Osteoblast (primary cell): ENCODE measurements around the gene EHBP1. TPM values are rescaled to one million over a fixed set of nuclear protein-coding genes. Genes with fewer than 3 reads are reported as not detected.

Source experiments
- DNase-seq: peaks from one replicate; pipeline ENCODE4 v3.0.0; 2011; ENCODE audit warnings: low spot score, mixed read lengths; ENCODE audit not compliant: insufficient read length; ENCODE audit errors: missing footprints
- H2AFZ ChIP-seq: 2 replicates; pipeline ENCODE4 v1.6.0; 2011; ENCODE audit warnings: mild to moderate bottlenecking, low read length
- H3K27ac ChIP-seq: 2 replicates; pipeline ENCODE4 v1.5.1; 2011; ENCODE audit warnings: mild to moderate bottlenecking, low read depth, low read length, moderate library complexity
- H3K27me3 ChIP-seq: 2 replicates; pipeline ENCODE4 v1.6.0; 2012; ENCODE audit warnings: mild to moderate bottlenecking, control low read depth, inconsistent platforms, low read length, moderate library complexity; ENCODE audit not compliant: insufficient read depth
- H3K36me3 ChIP-seq: 2 replicates; pipeline ENCODE4 v1.5.1; 2011; ENCODE audit warnings: mild to moderate bottlenecking, low read length, control low read depth, moderate library complexity; ENCODE audit not compliant: insufficient read depth
- H3K4me1 ChIP-seq: 2 replicates; pipeline ENCODE4 v1.5.1; 2011; ENCODE audit warnings: mild to moderate bottlenecking, low read length, control low read depth, moderate library complexity; ENCODE audit not compliant: insufficient read depth
- H3K4me2 ChIP-seq: 2 replicates; pipeline ENCODE4 v1.6.0; 2011; ENCODE audit warnings: mild to moderate bottlenecking, low read length; ENCODE audit not compliant: insufficient read depth
- H3K4me3 ChIP-seq: fragments of 200-600 bp; sonication (generic); 3 replicates; pipeline ENCODE4 v1.5.1; 2012; ENCODE audit warnings: mild to moderate bottlenecking, low read length, inconsistent platforms; ENCODE audit not compliant: insufficient read depth
- H3K79me2 ChIP-seq: 2 replicates; pipeline ENCODE4 v1.6.0; 2012; ENCODE audit warnings: mild to moderate bottlenecking, low read length, control low read depth, inconsistent platforms; ENCODE audit not compliant: insufficient read depth
- H3K9me3 ChIP-seq: 2 replicates; pipeline ENCODE4 v1.5.1; 2011; ENCODE audit warnings: low read depth, low read length, control low read depth
- H4K20me1 ChIP-seq: 2 replicates; pipeline ENCODE4 v1.6.0; 2012; ENCODE audit warnings: mild to moderate bottlenecking, low read length, control low read depth; ENCODE audit not compliant: insufficient read depth
- CTCF ChIP-seq: IDR thresholded peaks from 2 replicates; pipeline ENCODE4 v1.5.1; 2011; ENCODE audit warnings: mild to moderate bottlenecking, low read depth, low read length, moderate library complexity; ENCODE audit errors: extremely low read depth
- total RNA-seq: library from RNA; depleted of rRNA; stranded (reverse); fragments of >200 nt; gene quantifications from 2 replicates; pipeline ENCODE4 v1.2.3, GENCODE V29; 2012

Gene EHBP1
- total RNA-seq, 1 donor, result 96.3 TPM

GRCh38 chr2:63003351-63003750 is 297.8 kb downstream of the EHBP1 start:
- Histone ChIP-seq H3K4me3 (no peak overlapping the region), H3K4me2 (no peak overlapping the region), H3K79me2 (no peaks in the 10 kb centered on the region), H4K20me1 (no peaks in the 10 kb centered on the region), H3K27ac (no peak overlapping the region), H2AFZ (no peak overlapping the region), H3K4me1 (no peaks in the 10 kb centered on the region), H3K9me3 (no peaks in the 10 kb centered on the region), H3K36me3 (peaks cover 6% of the 10 kb centered on the region), H3K27me3 (no peaks in the 10 kb centered on the region)
- DNase-seq, result no peak
- TF ChIP-seq CTCF, result no peak

- H3K27ac ChIP-seq, result no peak overlapping the region
Observed at GRCh38 chr2:63007813-63008458, 302.4 kb downstream of the EHBP1 start.

GRCh38 chr2:63008838-63009237 is 303.3 kb downstream of the EHBP1 start:
- H3K4me2 ChIP-seq, result no peak overlapping the region
- no peaks in the 10 kb centered on the region for H3K79me2 ChIP-seq
- no peak for DNase-seq
- H4K20me1 ChIP-seq, result no peaks in the 10 kb centered on the region
- H3K36me3 ChIP-seq, result peaks cover 11% of the 10 kb centered on the region
- no peaks in the 10 kb centered on the region for H3K27me3 ChIP-seq
- no peak for TF ChIP-seq CTCF
- no peak overlapping the region for H3K4me3 ChIP-seq
- no peak overlapping the region for H3K27ac ChIP-seq
- no peaks in the 10 kb centered on the region for H3K4me1 ChIP-seq
- H3K9me3 ChIP-seq, result no peaks in the 10 kb centered on the region
- H2AFZ ChIP-seq, result no peak overlapping the region

More at GRCh38 chr2:63007813-63008458, 302.4 kb downstream of the EHBP1 start:
- Histone ChIP-seq H4K20me1 (no peaks in the 10 kb centered on the region), H3K27me3 (no peaks in the 10 kb centered on the region), H3K4me2 (no peak overlapping the region), H3K36me3 (peaks cover 9% of the 10 kb centered on the region), H3K79me2 (no peaks in the 10 kb centered on the region), H3K4me3 (no peak overlapping the region), H2AFZ (no peak overlapping the region), H3K4me1 (no peaks in the 10 kb centered on the region), H3K9me3 (no peaks in the 10 kb centered on the region)
- no peak for DNase-seq
- TF ChIP-seq CTCF, result no peak

- Histone ChIP-seq H3K4me3 (no peak overlapping the region), H3K4me1 (no peaks in the 10 kb centered on the region), H3K27me3 (no peaks in the 10 kb centered on the region), H3K9me3 (no peaks in the 10 kb centered on the region), H3K36me3 (peaks cover 11% of the 10 kb centered on the region), H3K27ac (no peak overlapping the region), H3K79me2 (no peaks in the 10 kb centered on the region), H2AFZ (no peak overlapping the region), H3K4me2 (no peak overlapping the region), H4K20me1 (no peaks in the 10 kb centered on the region)
- no peak for DNase-seq
- TF ChIP-seq CTCF, result no peak
Observed at GRCh38 chr2:63009490-63009889, 304.0 kb downstream of the EHBP1 start.
